GM12878 (cell line): ENCODE measurements around the gene MGLL. TPM values are rescaled to one million over a fixed set of nuclear protein-coding genes. Genes with fewer than 3 reads are reported as not detected.

Experiments
- ATAC-seq: fragments of 200-7000 bp; cut with Tn5 transposase; 3 replicates; pipeline ENCODE4 v1.9.1; 2020; ENCODE audit warnings: mild to moderate bottlenecking, moderate library complexity
- BruUV-seq: library from RNA; stranded (reverse); fragments of 400-500 nt; replicated peaks from 2 replicates; lab custom pipeline; 2021; lab: Mats Ljungman, UMichigan
- CTCF ChIA-PET: fragments of 300-600 bp; sonication (Branson Sonifier 250); formaldehyde crosslinking; extraction: SDS; loops from one replicate; lab custom pipeline; 2021; ENCODE audit warnings: inconsistent platforms; lab: Yijun Ruan, JAX
- POLR2A ChIA-PET: fragments of 350-600 bp; formaldehyde crosslinking; extraction: SDS; loops from one replicate; lab custom pipeline; 2021; ENCODE audit warnings: inconsistent platforms; lab: Charles Lee
- RAD21 ChIA-PET: fragments of 300-600 bp; sonication (Branson Sonifier 250); formaldehyde crosslinking; loops from one replicate; lab custom pipeline; 2023; ENCODE audit warnings: antibody characterized with exemption; ENCODE audit not compliant: unreplicated experiment; lab: Charles Lee
- SMC1A ChIA-PET: fragments of 300-600 bp; sonication (Branson Sonifier 250); formaldehyde crosslinking; loops from one replicate; lab custom pipeline; 2023; ENCODE audit not compliant: unreplicated experiment, uncharacterized antibody; lab: Charles Lee
- DNase-seq: peaks from one replicate; pipeline ENCODE4 v3.0.0-alpha.2; 2011; ENCODE audit warnings: low read depth, low spot score
- FAIRE-seq: peaks from 3 replicates; lab custom pipeline; 2011; peaks lifted over from hg19 to GRCh38; lab: Jason Lieb, UNC
- H2AFZ ChIP-seq: 2 replicates; pipeline ENCODE4 v1.6.0; 2011; ENCODE audit warnings: low read depth, low read length, control low read depth; ENCODE audit not compliant: control insufficient read depth
- H3K27ac ChIP-seq: 2 replicates; pipeline ENCODE4 v1.5.1; 2011; ENCODE audit warnings: control low read depth; ENCODE audit not compliant: control insufficient read depth, insufficient read depth
- H3K27me3 ChIP-seq, 2 experiments: replicated peaks in 1 of 2; 2 replicates each; pipeline versions ENCODE4 v1.6.0 to v1.6.1; 2011; ENCODE audit warnings: low read length in 1 of 2; ENCODE audit not compliant: control insufficient read depth in 2 of 2, insufficient read depth in 2 of 2
- H3K36me3 ChIP-seq, 2 experiments: 2 replicates each; pipeline ENCODE4 v1.5.1; 2011; ENCODE audit warnings: low read length in 1 of 2; ENCODE audit not compliant: control insufficient read depth in 2 of 2, insufficient read depth in 2 of 2
- H3K4me1 ChIP-seq: 2 replicates; pipeline ENCODE4 v1.6.1; 2011; ENCODE audit warnings: mild to moderate bottlenecking, low read length, moderate library complexity, mixed read lengths; ENCODE audit not compliant: control insufficient read depth, insufficient read depth
- H3K4me2 ChIP-seq: 2 replicates; pipeline ENCODE4 v1.6.0; 2011; ENCODE audit warnings: control low read depth; ENCODE audit not compliant: control insufficient read depth, insufficient read depth
- H3K4me3 ChIP-seq: fragments of 200-600 bp; sonication (generic); 2 replicates; pipeline ENCODE4 v1.5.1; 2016
- H3K79me2 ChIP-seq: 2 replicates; pipeline ENCODE4 v1.6.0; 2011; ENCODE audit warnings: low read length; ENCODE audit not compliant: control insufficient read depth, insufficient read depth
- H3K9ac ChIP-seq: 2 replicates; pipeline ENCODE4 v1.8.0; 2011; ENCODE audit warnings: low read length, control low read depth, mixed read lengths; ENCODE audit not compliant: control insufficient read depth, insufficient read depth
- H3K9me3 ChIP-seq: replicated peaks from 3 replicates; pipeline ENCODE4 v1.5.1; 2011; ENCODE audit warnings: mild to moderate bottlenecking, low read length; ENCODE audit not compliant: control insufficient read depth, insufficient read depth
- H4K20me1 ChIP-seq: 2 replicates; pipeline ENCODE4 v1.6.0; 2011; ENCODE audit not compliant: control insufficient read depth, insufficient read depth
- ATF2 ChIP-seq: IDR thresholded peaks from 2 replicates; pipeline ENCODE4 v1.6.1; 2012; ENCODE audit warnings: low read length, inconsistent platforms
- HDAC2 ChIP-seq: fragments of 200-600 bp; sonication (generic); IDR thresholded peaks from 2 replicates; pipeline ENCODE4 v1.6.1; 2017
- NFIC ChIP-seq: IDR thresholded peaks from 2 replicates; pipeline ENCODE4 v1.6.1; 2012; ENCODE audit warnings: low read depth, mild to moderate bottlenecking, inconsistent platforms, low read length, moderate library complexity
- POLR2A ChIP-seq: IDR thresholded peaks from 2 replicates; pipeline ENCODE4 v1.6.1; 2011; ENCODE audit warnings: low read depth, mild to moderate bottlenecking, low read length
- POU2F2 ChIP-seq: IDR thresholded peaks from 3 replicates; pipeline ENCODE4 v1.6.1; 2011; ENCODE audit warnings: low read depth, mild to moderate bottlenecking, low read length, borderline replicate concordance
- WGBS: methylation state at CpG from one replicate; pipeline ENCODE4 v1.1.6; 2016; ENCODE audit warnings: low lambda C conversion rate; ENCODE audit not compliant: insufficient replicate concordance, insufficient coverage; ENCODE audit errors: missing lambda C conversion rate; 5-methylcytosine and 5-hydroxymethylcytosine counted together
- in situ Hi-C: fragments of 300-500 bp; cut with MboI; formaldehyde crosslinking; loops from 9 replicates; pipeline ENCODE4 v1.14.3; 2018; ENCODE audit warnings: mixed read lengths
- intact Hi-C: fragments of 100-400 bp; cut with micrococcal nuclease; formaldehyde crosslinking; loops from one replicate; pipeline ENCODE4 v1.14.2; 2022; ENCODE audit not compliant: unreplicated experiment
- polyA plus RNA-seq, 11 experiments: library from polyadenylated mRNA; depleted of rRNA in 4 of 11; unstranded in 6 of 11; stranded (reverse) in 5 of 11; fragments of >200 nt; fragmentation: Nextera tagmentation in 4 of 11; fragmentation: Illumina TruSeq in 1 of 11; extraction: Ambion mirVana in 4 of 11; extraction: Trizol in 1 of 11; gene quantifications; 1 replicate in 1 of 11; 2 replicates in 10 of 11; pipeline versions ENCODE4 v1.2.1 to v1.2.3, GENCODE V29; 2011 to 2016; ENCODE audit warnings: inconsistent platforms in 2 of 11, missing spikeins in 2 of 11, low read depth in 1 of 11
- total RNA-seq, 4 experiments: library from RNA; depleted of rRNA in 3 of 4; stranded (reverse); fragments of >200 nt in 3 of 4; fragmentation: Illumina TruSeq in 1 of 4; extraction: Trizol in 1 of 4; gene quantifications; 2 replicates each; pipeline versions ENCODE4 v1.2.1 to v1.2.3, GENCODE V29; 2013 to 2021

Gene MGLL
- total and polyA plus RNA-seq, 10 of the 15 experiments (the other 5 are each of a cell fraction or from before 2014, with no cell fraction given), result 44.9 to 177 (median 72.9) TPM

- FAIRE-seq (no peak), DNase-seq (no peak), ATAC-seq (no peak)
- ChIA-PET POLR2A (no interaction called here), SMC1A (interaction anchor here (1.6 kb wide), 1 partner anchor 266 kb away, joined by 4 read pairs; no protein-coding TSS in a partner anchor), CTCF (interaction anchor here (1.7 kb wide), 1 partner anchor 266 kb away, joined by 7 read pairs; no protein-coding TSS in a partner anchor), RAD21 (no interaction called here)
- peaks cover 14% of the 10 kb centered on the region for H3K4me1 ChIP-seq
- H3K9me3 ChIP-seq, result no peaks in the 10 kb centered on the region
- no peak overlapping the region for H3K27ac ChIP-seq
- whole genome bisulfite sequencing, result 92% methylated on average over 7 of the region's 7 CpGs
- in situ Hi-C loops (no loop called here), intact Hi-C loops (no loop called here)
- no peaks in the 10 kb centered on the region for H3K27me3 ChIP-seq
- H4K20me1 ChIP-seq, result no peaks in the 10 kb centered on the region
- no peak overlapping the region for H3K4me2 ChIP-seq
- H3K4me3 ChIP-seq, result no peak overlapping the region
- H3K36me3 ChIP-seq, result peaks cover 22 to 44% of the 10 kb centered on the region in 2 experiments
- no peak overlapping the region for H3K9ac ChIP-seq
- BruUV-seq, result no TSS peak
- TF ChIP-seq HDAC2, result no peak
- TF ChIP-seq POLR2A, result peak; percentile 32; the same call in 1 of the 2 replicates
- TF ChIP-seq NFIC, result no peak
- TF ChIP-seq POU2F2, result no peak
- no peak for TF ChIP-seq ATF2
- no peak overlapping the region for H2AFZ ChIP-seq
- H3K79me2 ChIP-seq, result no peaks in the 10 kb centered on the region
Observed at GRCh38 chr3:127693336-127693843, 128.9 kb downstream of the MGLL start.
